ENCODE data around the gene MOB2.

DNA sequence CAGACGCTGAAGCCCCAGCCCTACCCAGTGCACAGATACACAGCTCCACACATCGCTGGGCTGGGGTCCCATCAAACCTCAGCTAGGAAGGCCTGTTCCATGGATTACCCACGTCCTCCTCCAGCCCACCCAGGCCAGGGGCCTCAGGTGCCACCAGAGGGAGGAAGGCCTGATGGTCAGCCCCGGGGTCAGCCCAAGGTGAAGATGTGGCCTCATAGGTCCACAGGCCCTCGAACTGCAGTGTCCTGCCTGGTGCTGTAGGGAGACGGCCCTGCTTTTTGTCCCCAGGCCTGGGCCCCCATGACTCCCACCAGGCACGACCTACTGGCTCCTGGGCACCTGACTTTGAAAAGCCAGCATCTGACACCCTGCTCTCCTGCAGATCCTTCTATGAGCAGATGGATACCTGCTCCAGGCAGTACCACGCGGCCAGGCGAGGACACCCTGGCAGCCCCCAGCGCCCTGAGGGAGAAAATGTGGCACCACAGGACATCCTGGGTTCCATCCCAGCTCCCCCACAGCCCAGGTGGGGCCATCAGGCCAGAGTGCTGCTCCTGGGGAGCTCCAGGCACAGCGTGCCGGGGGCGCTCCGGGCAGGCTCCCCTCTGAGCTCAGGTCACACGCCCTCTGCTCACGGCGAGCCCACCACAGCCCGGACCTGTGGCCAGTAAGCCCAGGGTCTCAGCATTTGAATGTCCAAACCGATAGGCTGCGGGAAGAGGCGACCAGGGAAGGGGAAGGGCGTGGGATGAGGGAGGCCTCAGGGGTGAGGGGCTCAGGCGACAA lies 15.8 kb upstream of the MOB2 start:
- no peak for TF ChIP-seq POLR2AphosphoS5 (IDR thresholded peaks at IDR 0.05; ENCODE audit: borderline replicate concordance, low read depth, low read length)
- no peak for TF ChIP-seq EZH2 (IDR thresholded peaks at IDR 0.05)

Data from SK-N-MC (cell line).